Stimulated activated CD8-positive, alpha-beta memory T cell treated with anti-CD3 and anti-CD28 coated beads, Interleukin-15, amount 100 ng/mL, for 1 hour (primary cell): Measurements from ENCODE around the gene FPGS.
"Not testable (repeated sequence)": the region's sequence is repeated elsewhere in the genome, so short reads cannot be mapped to it uniquely, and the experiment has no call there.

Source experiments
- DNase-seq: peaks from one replicate; pipeline ENCODE4 v3.0.0-alpha.2; 2020; ENCODE audit warnings: low read depth

FPGS gene

GRCh38 chr9:127812011-127812410, 9.3 kb downstream of the FPGS start:
- no peak for DNase-seq

- DNase-seq: no peak
These were observed 10.4 kb downstream of the FPGS start for GRCh38 chr9:127812936-127813675.

- no peak for DNase-seq
These were observed 11.1 kb downstream of the FPGS start for GRCh38 chr9:127813686-127814226.

GRCh38 chr9:127814619-127815511, 12.2 kb downstream of the FPGS start:
- DNase-seq: no peak

GRCh38 chr9:127815512-127816361, 13.1 kb downstream of the FPGS start:
- no peak for DNase-seq

- no peak for DNase-seq
These were observed 13.7 kb downstream of the FPGS start for GRCh38 chr9:127816362-127816725.

GRCh38 chr9:127816728-127817127, 14.0 kb downstream of the FPGS start:
- no peak for DNase-seq

- no peak for DNase-seq
These were observed 15.3 kb downstream of the FPGS start for GRCh38 chr9:127817881-127818434.

GRCh38 chr9:127818574-127818973, 15.9 kb downstream of the FPGS start:
- no peak for DNase-seq

GRCh38 chr9:127822108-127822507, 19.4 kb downstream of the FPGS start:
- DNase-seq: no peak

GRCh38 chr9:127825319-127826051, 22.8 kb downstream of the FPGS start:
- DNase-seq: no peak

- no peak for DNase-seq
These were observed 23.7 kb downstream of the FPGS start for GRCh38 chr9:127826253-127826913.

- DNase-seq: no peak
These were observed 25.8 kb downstream of the FPGS start for GRCh38 chr9:127828262-127829031.

GRCh38 chr9:127829205-127829906, 26.7 kb downstream of the FPGS start:
- no peak for DNase-seq

- DNase-seq: no peak
These were observed 29.6 kb downstream of the FPGS start for GRCh38 chr9:127832248-127832647.

- DNase-seq: no peak
These were observed 30.9 kb downstream of the FPGS start for GRCh38 chr9:127833555-127833954.

GRCh38 chr9:127835991-127836516, 33.4 kb downstream of the FPGS start:
- no peak for DNase-seq

GRCh38 chr9:127836561-127836960, 33.9 kb downstream of the FPGS start:
- DNase-seq: not testable (repeated sequence)

GRCh38 chr9:127837346-127837745, 34.7 kb downstream of the FPGS start:
- no peak for DNase-seq
